Right hindlimb (tissue), 1 donor: Measurements from ENCODE around the gene IL17RE.
"Not testable (repeated sequence)": the region's sequence is repeated elsewhere in the genome, so short reads cannot be mapped to it uniquely, and the experiment has no call there.

Experiments
- DNase-seq: peaks from one replicate; pipeline ENCODE4 v3.0.0-alpha.2; 2018

Gene IL17RE

GRCh38 chr3:9902372-9903237 is at the start of gene IL17RE:
Gene IL17RE, plus strand, starts transcription at chr3:9902848. Its CDS starts 85 bp downstream, at chr3:9902933.
- DNase-seq, result no peak

- DNase-seq, result not testable (repeated sequence)
Measured at GRCh38 chr3:9854291-9854940, 48.2 kb upstream of the IL17RE start.

GRCh38 chr3:9855594-9855993 is 47.1 kb upstream of the IL17RE start:
- DNase-seq, result no peak

GRCh38 chr3:9859530-9860025 is 43.1 kb upstream of the IL17RE start:
- no peak for DNase-seq

- no peak for DNase-seq
Measured at GRCh38 chr3:9861201-9861600, 41.4 kb upstream of the IL17RE start.

GRCh38 chr3:9861626-9862130 is 41.0 kb upstream of the IL17RE start:
- DNase-seq, result no peak

GRCh38 chr3:9862391-9863057 is 40.1 kb upstream of the IL17RE start:
- DNase-seq, result peak; percentile 61

GRCh38 chr3:9863058-9863772 is 39.4 kb upstream of the IL17RE start:
- peak; percentile 29 for DNase-seq

GRCh38 chr3:9864200-9864927 is 38.3 kb upstream of the IL17RE start:
- peak; percentile 73 for DNase-seq

GRCh38 chr3:9865125-9865637 is 37.5 kb upstream of the IL17RE start:
- DNase-seq, result not testable (repeated sequence)

- DNase-seq, result no peak
Measured at GRCh38 chr3:9866639-9867038, 36.0 kb upstream of the IL17RE start.

- DNase-seq, result no peak
Measured at GRCh38 chr3:9867106-9867505, 35.5 kb upstream of the IL17RE start.

GRCh38 chr3:9869955-9870354 is 32.7 kb upstream of the IL17RE start:
- DNase-seq, result no peak

GRCh38 chr3:9870978-9871377 is 31.7 kb upstream of the IL17RE start:
- no peak for DNase-seq

GRCh38 chr3:9872067-9872466 is 30.6 kb upstream of the IL17RE start:
- DNase-seq, result not testable (repeated sequence)

- no peak for DNase-seq
Measured at GRCh38 chr3:9875448-9875847, 27.2 kb upstream of the IL17RE start.

- not testable (repeated sequence) for DNase-seq
Measured at GRCh38 chr3:9876255-9876654, 26.4 kb upstream of the IL17RE start.

- DNase-seq, result no peak
Measured at GRCh38 chr3:9876991-9877390, 25.7 kb upstream of the IL17RE start.

- DNase-seq, result no peak
Measured at GRCh38 chr3:9878700-9879099, 23.9 kb upstream of the IL17RE start.

- no peak for DNase-seq
Measured at GRCh38 chr3:9879830-9880549, 22.7 kb upstream of the IL17RE start, which contains the start of gene CIDEC. Gene CIDEC, minus strand, starts transcription at chr3:9880253. Its CDS starts 1,767 bp downstream, at chr3:9878486.

- no peak for DNase-seq
Measured at GRCh38 chr3:9881441-9881840, 21.2 kb upstream of the IL17RE start.
